GM18505 (cell line): Measurements from ENCODE around the gene SMIM32.
A peak's percentile ranks its signal among the peaks of the same experiment; 100 is the strongest.

ENCODE experiments used
- ATAC-seq: cut with Tn5 transposase; IDR thresholded peaks from one replicate; pipeline ENCODE4 v1.9.1; 2021; ENCODE audit not compliant: unreplicated experiment
- POLR2A ChIP-seq: IDR thresholded peaks from 4 replicates; pipeline ENCODE4 v1.6.1; 2011; ENCODE audit warnings: borderline replicate concordance; ENCODE audit not compliant: insufficient read depth, insufficient read length; ENCODE audit errors: extremely low read depth

Gene SMIM32

GRCh38 chr5:136192526-136193321 lies at the start of gene SMIM32:
Gene SMIM32 (minus strand): TSS chr5:136193162. CDS start chr5:136192524, 638 bp downstream.
- TF ChIP-seq POLR2A, result no peak
- no peak for ATAC-seq

DNA sequence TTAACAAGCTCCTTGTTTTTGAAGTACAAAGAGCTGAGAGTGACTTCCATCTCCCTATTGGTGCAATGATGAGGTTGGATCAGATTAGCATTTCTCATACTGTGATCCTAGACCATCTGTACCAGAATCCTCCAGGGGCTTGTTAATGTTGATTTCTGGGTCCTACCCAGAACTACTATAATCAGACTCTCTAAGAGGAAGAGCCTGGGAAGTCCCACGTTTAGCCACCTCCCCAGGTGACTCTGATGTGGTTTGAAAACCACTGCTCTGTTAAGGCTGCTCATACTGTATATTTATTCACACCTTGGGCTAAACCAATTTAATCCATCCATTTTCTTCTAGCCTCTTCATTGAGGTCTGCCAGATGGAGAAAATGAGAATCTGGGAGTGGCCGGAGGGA lies 49.6 kb upstream of the SMIM32 start:
- no peak for TF ChIP-seq POLR2A
- no peak for ATAC-seq

DNA sequence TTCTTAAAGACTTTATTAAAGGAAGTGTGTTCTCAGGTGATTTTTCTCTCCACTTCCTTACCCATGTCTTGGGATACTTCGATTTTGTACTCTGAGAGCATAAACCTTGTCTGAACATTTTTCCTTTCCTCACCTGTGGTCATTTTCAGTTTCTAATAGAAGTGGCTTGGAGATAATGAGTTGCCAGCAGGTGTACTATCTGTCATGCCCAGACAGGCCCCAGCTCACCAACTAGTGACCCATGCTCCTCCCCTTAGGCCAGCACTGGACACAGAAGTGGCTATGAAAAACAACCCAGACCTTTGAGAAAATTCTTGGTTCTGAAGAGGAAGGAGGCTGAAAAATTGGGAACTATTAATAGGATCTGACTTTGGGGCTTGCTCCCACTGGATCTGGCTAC lies 49.2 kb upstream of the SMIM32 start:
- no peak for TF ChIP-seq POLR2A
- ATAC-seq, result no peak

DNA sequence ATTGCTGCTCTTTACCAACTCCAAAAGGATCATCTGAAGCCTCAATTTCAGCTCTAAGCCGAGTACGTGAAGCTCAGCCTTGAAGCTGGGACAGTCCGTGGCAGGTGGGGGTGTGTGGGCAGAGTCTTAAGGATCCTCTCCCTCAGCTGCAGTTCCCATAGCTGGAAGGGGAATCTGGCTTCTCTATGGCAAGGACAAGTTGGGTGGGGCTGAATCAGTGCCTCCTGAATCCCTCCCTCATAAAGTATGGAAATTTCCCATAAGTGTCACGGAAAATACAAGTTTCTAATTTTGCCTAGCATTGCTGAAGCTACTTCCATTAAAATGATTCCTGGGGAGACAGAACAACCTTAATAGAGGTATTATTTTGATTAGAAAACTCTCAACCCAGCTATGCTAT lies 47.9 kb upstream of the SMIM32 start:
- no peak for ATAC-seq
- no peak for TF ChIP-seq POLR2A

DNA sequence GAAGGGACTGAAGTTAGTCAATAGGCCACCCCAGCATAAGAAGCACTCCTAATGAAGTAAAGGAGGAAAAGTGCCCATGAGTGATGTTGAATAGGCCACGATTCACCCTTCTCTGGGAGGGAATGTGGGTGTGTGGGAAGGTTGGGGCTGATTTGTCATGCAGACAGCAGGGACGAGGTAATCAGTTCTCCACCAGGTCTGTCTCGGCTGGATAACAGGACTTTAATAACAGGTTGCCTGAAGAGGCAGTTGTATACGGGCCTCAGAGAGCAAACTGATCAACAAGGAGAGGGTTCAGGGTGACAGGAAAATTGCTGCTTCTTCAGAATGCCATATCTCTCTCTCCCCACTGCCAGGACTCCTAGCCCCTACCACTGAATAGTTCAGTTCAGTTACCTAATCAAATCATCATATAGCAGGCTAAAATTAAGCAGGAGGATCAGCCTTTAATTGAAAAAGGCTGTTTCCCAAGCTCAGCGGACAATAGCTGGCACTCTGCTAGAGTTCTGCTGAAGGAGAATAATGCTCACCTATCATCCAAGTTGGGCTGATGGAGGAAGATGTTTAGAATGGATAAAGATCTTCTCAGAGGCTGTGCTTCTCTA lies 43.6 kb upstream of the SMIM32 start:
- TF ChIP-seq POLR2A, result no peak
- no peak for ATAC-seq

GRCh38 chr5:136235321-136235720 lies 42.4 kb upstream of the SMIM32 start:
- no peak for TF ChIP-seq POLR2A
- ATAC-seq, result no peak

DNA sequence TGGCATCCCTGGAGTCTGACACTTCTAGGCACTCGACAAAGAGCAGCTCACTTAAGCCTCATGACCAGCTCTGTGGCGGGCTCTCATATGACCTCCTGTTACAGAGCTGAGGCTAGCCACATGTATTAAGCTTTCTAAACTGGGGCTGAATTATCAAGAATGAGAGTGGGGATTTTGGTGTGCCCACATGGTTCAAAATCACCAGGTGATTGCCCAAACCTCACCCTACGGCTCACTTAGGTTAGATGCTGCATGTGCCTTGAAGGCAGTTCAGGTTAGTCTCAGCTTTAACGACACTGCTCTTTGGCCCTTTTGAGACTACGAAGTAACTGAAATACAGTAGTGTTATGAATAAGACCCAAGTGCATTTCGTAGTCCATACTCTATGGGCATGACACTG lies 39.4 kb upstream of the SMIM32 start:
- ATAC-seq, result peak; percentile 51
- TF ChIP-seq POLR2A, result no peak

- no peak for ATAC-seq
- TF ChIP-seq POLR2A, result no peak
These were observed 37.2 kb upstream of the SMIM32 start for GRCh38 chr5:136230176-136230575.

GRCh38 chr5:136228136-136228757 lies 35.3 kb upstream of the SMIM32 start:
- TF ChIP-seq POLR2A, result no peak

GRCh38 chr5:136226401-136226800 lies 33.4 kb upstream of the SMIM32 start:
- no peak for ATAC-seq
- TF ChIP-seq POLR2A, result no peak

More at GRCh38 chr5:136228136-136228757, 35.3 kb upstream of the SMIM32 start:
- no peak for ATAC-seq

GRCh38 chr5:136225796-136226195 lies 32.8 kb upstream of the SMIM32 start:
- no peak for ATAC-seq
- TF ChIP-seq POLR2A, result no peak

GRCh38 chr5:136222580-136223235 lies 29.7 kb upstream of the SMIM32 start:
- no peak for ATAC-seq
- TF ChIP-seq POLR2A, result no peak

- ATAC-seq, result no peak
- no peak for TF ChIP-seq POLR2A
These were observed 28.4 kb upstream of the SMIM32 start for GRCh38 chr5:136221340-136221739.
